ENCODE data around the gene ACTR5. TPM values are rescaled to one million over a fixed set of nuclear protein-coding genes. Genes with fewer than 3 reads are reported as not detected.
A peak's percentile ranks its signal among the peaks of the same experiment; 100 is the strongest.

Gene ACTR5
- total and polyA plus RNA-seq, 2 of the 13 experiments (the other 11 are each of a cell fraction or from before 2014, with no cell fraction given), result 19.5 to 20.5 TPM

DNA sequence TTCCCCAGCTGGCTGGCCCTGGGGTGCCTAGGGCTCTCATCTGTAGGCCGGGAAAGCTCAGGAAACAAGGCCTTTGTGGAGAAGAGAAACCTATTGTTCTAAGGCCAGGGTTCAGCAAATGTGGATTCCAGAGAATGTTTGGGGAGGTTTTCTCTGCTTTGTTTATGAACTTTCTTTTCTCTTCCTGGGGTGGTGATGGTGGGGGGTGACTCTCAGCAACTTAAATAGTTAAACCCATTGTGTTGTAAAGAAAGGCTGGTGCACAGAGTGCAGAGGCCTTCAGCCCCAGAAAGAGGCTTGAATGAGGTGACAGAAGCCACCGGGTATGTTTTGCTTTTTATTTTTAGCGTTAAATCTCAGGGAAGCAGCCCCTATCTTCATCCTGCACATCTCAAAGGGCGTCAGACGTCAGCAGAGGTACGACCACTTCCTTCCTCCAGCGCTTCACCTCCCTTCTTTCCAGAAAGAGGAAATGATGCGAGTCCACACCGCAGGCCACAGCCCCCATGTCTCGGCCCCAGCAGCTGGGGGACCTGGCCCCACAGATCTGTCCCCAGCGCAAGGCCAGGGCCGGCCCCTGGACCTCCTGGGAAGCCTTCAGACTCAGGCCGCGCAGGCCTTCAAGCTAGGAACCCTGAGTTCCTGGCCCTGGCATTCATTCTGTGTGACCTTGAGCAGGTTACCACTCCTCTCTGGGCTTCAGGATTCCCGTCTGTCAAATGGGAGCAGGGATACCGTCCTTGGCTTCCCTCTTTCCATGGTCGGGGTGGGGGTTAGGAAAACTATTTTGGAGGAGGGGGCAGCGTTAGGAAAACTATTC lies 56.6 kb downstream of the ACTR5 start (continued):
- TF ChIP-seq SOX13 (IDR thresholded peaks at IDR 0.05), result peak; percentile 18; the same call in 1 of the 2 replicates
- peak in 1 of 2 experiments; percentile 86; a peak in 2 of 4 replicates for TF ChIP-seq SOX13 (CRISPR knock-in tag; conservative IDR thresholded peaks at IDR 0.05 in 1 of 2, IDR thresholded peaks at IDR 0.05 in 1 of 2)
- no peak for TF ChIP-seq NFE2L1 (CRISPR knock-in tag; IDR thresholded peaks at IDR 0.05; ENCODE audit: borderline replicate concordance)
- no peak for TF ChIP-seq ZFP90 (CRISPR knock-in tag; IDR thresholded peaks at IDR 0.05; ENCODE audit: borderline replicate concordance)
- no peak for TF ChIP-seq ZXDC (CRISPR knock-in tag; IDR thresholded peaks at IDR 0.05)

- H3K4me1 ChIP-seq (ENCODE audit: insufficient read depth, low read length), result peaks cover 22% of the 10 kb centered on the region
- peaks cover 14 to 62% of the 10 kb centered on the region in 2 experiments for H3K27me3 ChIP-seq (ENCODE audit: control insufficient read depth in 1 of 2, insufficient read depth in 2 of 2, low read length in 2 of 2)
- H3K4me3 ChIP-seq (replicated peaks in 1 of 3; ENCODE audit: insufficient read depth in 1 of 3, low read depth in 2 of 3, low read length in 3 of 3), result peak within 1 kb of the TSS; percentile 34 to 70 (median 44); a peak in 5 of 6 replicates
- FAIRE-seq (no peak), ATAC-seq (peak; percentile 76), DNase-seq (ENCODE audit: low spot score) (no peak)
- POLR2A ChIA-PET, result no interaction called here
- no TSS peak for BruUV-seq (replicated peaks)
- no peaks in the 10 kb centered on the region for H3K9me3 ChIP-seq (ENCODE audit: low read length)
- H3K4me2 ChIP-seq (ENCODE audit: low read depth, low read length), result peak within 1 kb of the TSS; percentile 70
- no peak within 1 kb of the TSS for H3K27ac ChIP-seq (ENCODE audit: extremely low read length, insufficient read depth, low read length)
- no peak within 1 kb of the TSS for H3K9ac ChIP-seq (ENCODE audit: insufficient read depth, low read depth, low read length)
- intact Hi-C loops (cut with micrococcal nuclease; ENCODE audit: unreplicated experiment) (no loop called here), in situ Hi-C loops (cut with HindIII; ENCODE audit: extremely low pct_ligation_motif_present, low pct_unique_long_range_greater_than_20kb) (no loop called here)
- CTCF ChIA-PET (ENCODE audit: low intra/inter-chr PET ratio, low total read pairs), result no interaction called here
- no peak within 1 kb of the TSS for H2AFZ ChIP-seq (ENCODE audit: low read length)
- 42% methylated on average over 37 of the region's 40 CpGs for WGBS (ENCODE audit: low lambda C conversion rate)
- H3K36me3 ChIP-seq (replicated peaks in 1 of 2; ENCODE audit: control insufficient read depth in 1 of 2, insufficient read depth in 2 of 2, low read length in 2 of 2), result no peaks in the 10 kb centered on the region
- H4K20me1 ChIP-seq (ENCODE audit: insufficient read depth, low read length), result no peaks in the 10 kb centered on the region
- no peaks in the 10 kb centered on the region for H3K79me2 ChIP-seq (ENCODE audit: insufficient read depth, low read length)
- TF ChIP-seq SP5 (CRISPR knock-in tag; IDR thresholded peaks at IDR 0.05; ENCODE audit: borderline replicate concordance, low read depth) (no peak), ZFP36 (IDR thresholded peaks at IDR 0.05; ENCODE audit: borderline replicate concordance, low read depth, low read length, partially characterized antibody) (no peak), ZNF687 (CRISPR knock-in tag; IDR thresholded peaks at IDR 0.05) (peak; percentile 30; the same call in 1 of the 2 replicates)
Observed at GRCh38 chr20:38805502-38805957, 57.3 kb downstream of the ACTR5 start, which contains the start of gene PPP1R16B. PPP1R16B (plus strand) TSS chr20:38805697; CDS start chr20:38835926, 30,229 bp downstream.
